Mesodermal cell (in vitro differentiated cells): ENCODE data around the gene EHD3.
"Not testable (repeated sequence)": the region's sequence is repeated elsewhere in the genome, so short reads cannot be mapped to it uniquely, and the experiment has no call there.

Source experiments
- H3K27ac ChIP-seq: 2 replicates; pipeline ENCODE4 v1.7.0; 2013; ENCODE audit warnings: mild to moderate bottlenecking, low read depth, low read length, moderate library complexity; ENCODE audit not compliant: severe bottlenecking
- H3K36me3 ChIP-seq: 2 replicates; pipeline ENCODE4 v1.7.1; 2013; ENCODE audit warnings: mild to moderate bottlenecking, low read length, moderate library complexity; ENCODE audit not compliant: control insufficient read depth, insufficient read depth
- H3K4me1 ChIP-seq: one replicate; pipeline ENCODE4 v1.7.1; 2013; ENCODE audit warnings: mild to moderate bottlenecking, low read length; ENCODE audit not compliant: insufficient read depth, control insufficient read depth, poor library complexity, severe bottlenecking
- H3K4me3 ChIP-seq: 2 replicates; pipeline ENCODE4 v1.7.0; 2013; ENCODE audit warnings: low read length, control low read depth, mild to moderate bottlenecking; ENCODE audit not compliant: insufficient read depth, poor library complexity, severe bottlenecking; ENCODE audit errors: extremely low read depth
- H3K9me3 ChIP-seq: 2 replicates; pipeline ENCODE4 v1.7.1; 2013; ENCODE audit warnings: mild to moderate bottlenecking, low read length, moderate library complexity; ENCODE audit not compliant: control insufficient read depth
- WGBS, 2 experiments: methylation state at CpG; one replicate each; pipeline ENCODE4 v1.1.5; 2013; ENCODE audit warnings: missing lambda C conversion rate in 2 of 2; ENCODE audit not compliant: insufficient coverage in 2 of 2; 5-methylcytosine and 5-hydroxymethylcytosine counted together

EHD3 gene

DNA sequence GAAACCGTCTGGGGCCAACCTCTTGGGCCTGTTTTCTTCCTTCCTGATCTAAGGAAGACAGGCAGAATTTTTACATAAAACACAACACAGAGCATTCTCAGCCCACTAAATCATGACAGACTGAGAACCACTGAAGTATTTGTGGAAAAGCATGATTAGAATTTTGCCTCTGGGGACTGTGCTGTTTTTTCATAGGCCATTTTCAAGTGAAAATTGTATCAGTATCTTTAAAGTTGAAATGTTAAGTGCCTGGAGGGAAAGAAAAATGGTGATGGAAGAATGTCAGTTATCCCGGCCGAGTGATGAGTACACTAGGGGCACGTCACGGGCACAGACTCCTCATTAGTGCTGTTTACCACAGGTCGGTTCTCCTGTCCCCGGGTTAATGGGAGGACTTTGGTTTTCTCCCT is 36.9 kb downstream of the EHD3 start:
- Histone ChIP-seq H3K4me1 (peaks cover 3% of the 10 kb centered on the region), H3K4me3 (no peak overlapping the region), H3K36me3 (peaks cover 12% of the 10 kb centered on the region), H3K27ac (no peak overlapping the region), H3K9me3 (no peaks in the 10 kb centered on the region)
- 86 to 92% methylated on average over 6 of the region's 7 CpGs for WGBS, 2 experiments

DNA sequence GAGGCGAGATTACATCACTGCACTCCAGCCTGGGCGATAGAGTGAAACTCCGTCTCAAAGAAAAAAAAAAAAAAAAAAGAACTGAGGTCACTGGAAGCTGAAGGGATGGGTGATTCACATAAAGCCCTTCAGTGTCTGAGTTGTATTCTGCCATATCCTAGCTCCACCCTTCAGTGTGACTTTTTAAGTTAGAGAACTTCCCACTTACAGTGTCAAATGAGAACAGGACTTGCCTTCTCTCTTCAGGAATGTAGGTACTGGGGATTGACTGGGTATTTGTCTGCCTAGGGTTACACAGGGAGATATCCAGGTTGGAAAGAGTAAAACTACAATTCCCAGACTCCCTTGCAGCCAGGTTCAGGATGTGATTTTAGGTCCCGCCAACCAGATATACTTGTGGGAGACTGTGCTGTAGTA is 37.9 kb downstream of the EHD3 start:
- Histone ChIP-seq H3K9me3 (no peaks in the 10 kb centered on the region), H3K36me3 (peaks cover 2% of the 10 kb centered on the region), H3K27ac (no peak overlapping the region), H3K4me1 (peaks cover 3% of the 10 kb centered on the region), H3K4me3 (no peak overlapping the region)
- WGBS, 2 experiments, result 83 to 93% methylated on average over 2 to 4 of the region's 4 CpGs

- 95 to 100% methylated on average over 5 of the region's 5 CpGs for WGBS, 2 experiments
- Histone ChIP-seq H3K4me1 (peaks cover 3% of the 10 kb centered on the region), H3K4me3 (no peak overlapping the region), H3K36me3 (no peaks in the 10 kb centered on the region), H3K9me3 (no peaks in the 10 kb centered on the region), H3K27ac (no peak overlapping the region)
Observed at GRCh38 chr2:31274401-31275075, 40.6 kb downstream of the EHD3 start.

DNA sequence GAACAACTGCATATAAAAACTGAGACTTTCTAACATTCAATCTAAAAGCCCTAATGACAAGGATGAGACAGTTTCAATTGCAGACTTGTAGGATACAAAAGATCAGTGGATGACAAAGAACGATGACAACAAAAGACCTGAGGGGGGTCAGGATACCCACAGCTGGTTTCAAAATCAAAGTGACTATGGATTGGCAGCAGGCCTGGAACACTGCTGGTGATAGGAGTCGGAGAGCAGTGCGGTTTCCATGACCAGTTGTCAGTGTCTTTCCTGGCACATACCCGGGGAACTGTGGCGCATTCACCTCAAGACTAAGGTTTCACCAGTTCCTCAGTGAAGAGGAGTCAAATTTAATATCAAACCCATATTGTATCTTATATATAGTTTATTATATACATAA is 42.0 kb downstream of the EHD3 start:
- no peak overlapping the region for H3K27ac ChIP-seq
- H3K36me3 ChIP-seq, result no peaks in the 10 kb centered on the region
- no peaks in the 10 kb centered on the region for H3K4me1 ChIP-seq
- WGBS, 2 experiments, result 72 to 79% methylated on average over 3 of the region's 5 CpGs
- H3K4me3 ChIP-seq, result no peak overlapping the region
- H3K9me3 ChIP-seq, result no peaks in the 10 kb centered on the region

GRCh38 chr2:31277621-31278020 is 43.7 kb downstream of the EHD3 start:
- Histone ChIP-seq H3K36me3 (no peaks in the 10 kb centered on the region), H3K9me3 (no peaks in the 10 kb centered on the region), H3K4me1 (no peaks in the 10 kb centered on the region), H3K4me3 (no peak overlapping the region), H3K27ac (no peak overlapping the region)
- 92% methylated on average over 2 of the region's 4 CpGs; no CpG with 5 or more reads in 1 of the 2 experiments for WGBS, 2 experiments

GRCh38 chr2:31282634-31283033 is 48.7 kb downstream of the EHD3 start:
- no peak overlapping the region for H3K4me3 ChIP-seq
- H3K4me1 ChIP-seq, result peaks cover 8% of the 10 kb centered on the region
- no peak overlapping the region for H3K27ac ChIP-seq
- peaks cover 2% of the 10 kb centered on the region for H3K9me3 ChIP-seq
- H3K36me3 ChIP-seq, result no peaks in the 10 kb centered on the region
- 94 to 100% methylated on average over 2 of the region's 2 CpGs for WGBS, 2 experiments

DNA sequence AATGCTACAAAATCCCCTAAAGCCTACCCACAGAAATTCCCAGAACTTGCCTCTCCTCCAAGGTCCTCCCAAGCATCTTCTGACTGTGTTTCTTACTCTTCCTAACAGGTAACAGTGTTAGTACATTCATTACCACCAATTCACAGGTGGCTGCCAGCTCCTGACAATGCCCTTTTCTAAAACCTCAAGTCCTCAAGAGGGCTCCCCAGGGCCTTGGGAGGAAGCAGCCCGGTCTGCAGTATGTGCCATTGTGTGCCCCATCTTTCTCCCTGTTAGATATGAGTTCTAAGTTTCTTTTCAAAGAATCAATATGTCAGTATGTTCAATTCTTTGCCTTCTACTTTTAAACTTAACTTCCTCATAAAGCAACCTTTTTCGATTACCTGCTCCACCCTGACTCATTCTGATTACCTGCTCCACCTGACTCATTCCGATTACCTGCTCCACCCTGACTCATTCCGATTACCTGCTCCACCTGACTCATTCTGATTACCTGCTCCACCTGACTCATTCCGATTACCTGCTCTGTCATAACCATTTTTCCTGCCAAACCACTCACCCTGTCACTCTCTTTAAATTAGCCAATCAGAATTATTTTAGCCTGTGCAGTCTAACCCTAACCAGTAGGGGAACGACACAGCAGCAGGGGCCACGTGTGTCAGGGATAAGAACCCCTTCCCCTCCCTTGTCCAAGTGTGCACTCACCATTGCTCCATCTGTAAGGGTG is 49.4 kb downstream of the EHD3 start:
- WGBS, 2 experiments, result 91% methylated on average over 6 of the region's 7 CpGs; no CpG with 5 or more reads in 1 of the 2 experiments
- not testable (repeated sequence) for H3K9me3 ChIP-seq, H3K4me3 ChIP-seq, H3K36me3 ChIP-seq, H3K27ac ChIP-seq
- peaks cover 16% of the 10 kb centered on the region for H3K4me1 ChIP-seq

GRCh38 chr2:31284107-31284506 is 50.2 kb downstream of the EHD3 start:
- WGBS, 2 experiments, result 100% methylated on average over 1 of the region's 2 CpGs; no CpG with 5 or more reads in 1 of the 2 experiments
- Histone ChIP-seq H3K4me3 (no peak overlapping the region), H3K4me1 (peaks cover 17% of the 10 kb centered on the region), H3K27ac (no peak overlapping the region), H3K36me3 (no peaks in the 10 kb centered on the region), H3K9me3 (peaks cover 2% of the 10 kb centered on the region)

DNA sequence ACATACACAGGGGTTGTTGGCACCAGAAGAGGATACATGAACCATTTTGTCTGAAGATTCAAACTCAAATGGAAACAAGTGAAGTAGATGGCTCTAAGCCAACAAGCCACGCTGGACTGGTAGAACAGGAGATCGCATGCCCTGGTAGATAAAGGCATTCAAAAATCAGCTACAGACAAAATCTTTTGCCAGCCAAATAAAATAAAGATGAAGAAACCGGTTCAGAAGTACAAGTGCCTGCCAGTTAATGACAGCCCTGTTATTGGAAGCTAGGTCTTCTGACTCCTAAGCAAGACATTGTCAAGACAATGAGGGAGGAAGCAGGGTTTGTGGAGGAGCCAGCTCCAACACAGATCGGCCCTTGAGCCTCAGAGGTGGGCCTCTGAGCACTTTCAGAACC is 52.3 kb downstream of the EHD3 start:
- Histone ChIP-seq H3K4me1 (peaks cover 17% of the 10 kb centered on the region), H3K27ac (no peak overlapping the region), H3K36me3 (no peaks in the 10 kb centered on the region), H3K4me3 (no peak overlapping the region), H3K9me3 (peaks cover 2% of the 10 kb centered on the region)
- WGBS, 2 experiments, result 67 to 80% methylated on average over 1 to 2 of the region's 4 CpGs

- 95 to 100% methylated on average over 1 to 3 of the region's 5 CpGs for WGBS, 2 experiments
- Histone ChIP-seq H3K4me3 (no peak overlapping the region), H3K27ac (peak overlapping the region; percentile 59), H3K9me3 (peaks cover 5% of the 10 kb centered on the region), H3K36me3 (no peaks in the 10 kb centered on the region), H3K4me1 (peaks cover 17% of the 10 kb centered on the region)
Observed at GRCh38 chr2:31286961-31287550, 53.1 kb downstream of the EHD3 start.

GRCh38 chr2:31287654-31288053 is 53.7 kb downstream of the EHD3 start:
- H3K27ac ChIP-seq, result peak overlapping the region; percentile 59
- no peak overlapping the region for H3K4me3 ChIP-seq
- WGBS, 2 experiments, result 71 to 100% methylated on average over 1 to 2 of the region's 2 CpGs
- H3K4me1 ChIP-seq, result peaks cover 17% of the 10 kb centered on the region
- H3K9me3 ChIP-seq, result peaks cover 5% of the 10 kb centered on the region
- no peaks in the 10 kb centered on the region for H3K36me3 ChIP-seq
